ENCODE results near the gene SLC1A3.

DNA sequence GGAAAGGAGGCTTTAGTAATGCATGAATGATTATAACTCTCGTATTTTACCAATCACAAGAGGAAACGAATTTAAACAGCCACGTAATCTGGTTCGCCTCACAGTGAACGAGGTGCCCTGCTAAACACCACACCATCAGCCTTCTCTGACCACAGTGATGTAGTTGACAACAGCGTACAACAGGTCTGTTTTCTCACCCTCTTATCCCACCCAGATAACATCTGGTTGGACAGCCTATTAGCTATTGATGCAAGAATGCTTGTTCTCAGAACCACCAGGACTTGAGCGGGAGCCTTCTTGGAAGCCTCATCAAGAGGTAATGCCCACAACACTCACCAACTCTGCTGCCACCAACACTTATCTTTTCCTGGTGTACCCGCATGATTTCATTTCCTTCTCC lies 23.3 kb downstream of the SLC1A3 start:
- TF ChIP-seq, protein P1, sequence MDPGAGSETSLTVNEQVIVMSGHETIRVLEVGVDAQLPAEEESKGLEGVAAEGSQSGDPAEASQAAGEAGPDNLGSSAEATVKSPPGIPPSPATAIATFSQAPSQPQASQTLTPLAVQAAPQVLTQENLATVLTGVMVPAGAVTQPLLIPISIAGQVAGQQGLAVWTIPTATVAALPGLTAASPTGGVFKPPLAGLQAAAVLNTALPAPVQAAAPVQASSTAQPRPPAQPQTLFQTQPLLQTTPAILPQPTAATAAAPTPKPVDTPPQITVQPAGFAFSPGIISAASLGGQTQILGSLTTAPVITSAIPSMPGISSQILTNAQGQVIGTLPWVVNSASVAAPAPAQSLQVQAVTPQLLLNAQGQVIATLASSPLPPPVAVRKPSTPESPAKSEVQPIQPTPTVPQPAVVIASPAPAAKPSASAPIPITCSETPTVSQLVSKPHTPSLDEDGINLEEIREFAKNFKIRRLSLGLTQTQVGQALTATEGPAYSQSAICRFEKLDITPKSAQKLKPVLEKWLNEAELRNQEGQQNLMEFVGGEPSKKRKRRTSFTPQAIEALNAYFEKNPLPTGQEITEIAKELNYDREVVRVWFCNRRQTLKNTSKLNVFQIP (CRISPR knock-in tag; IDR thresholded peaks at IDR 0.05; ENCODE audit: borderline replicate concordance, low read depth): no peak
- no peak for TF ChIP-seq ZFP3 (CRISPR knock-in tag; IDR thresholded peaks at IDR 0.05)
- no peak for TF ChIP-seq BACH2 (CRISPR knock-in tag; IDR thresholded peaks at IDR 0.05; ENCODE audit: borderline replicate concordance)
- TF ChIP-seq ZFP30 (CRISPR knock-in tag; IDR thresholded peaks at IDR 0.05): no peak
- TF ChIP-seq ARNTL (CRISPR knock-in tag; IDR thresholded peaks at IDR 0.05; ENCODE audit: borderline replicate concordance, low read depth): no peak
- no peak for TF ChIP-seq ESRRG (CRISPR knock-in tag; IDR thresholded peaks at IDR 0.05)
- no peak for TF ChIP-seq RARB (CRISPR knock-in tag; IDR thresholded peaks at IDR 0.05)
- TF ChIP-seq, protein P2, sequence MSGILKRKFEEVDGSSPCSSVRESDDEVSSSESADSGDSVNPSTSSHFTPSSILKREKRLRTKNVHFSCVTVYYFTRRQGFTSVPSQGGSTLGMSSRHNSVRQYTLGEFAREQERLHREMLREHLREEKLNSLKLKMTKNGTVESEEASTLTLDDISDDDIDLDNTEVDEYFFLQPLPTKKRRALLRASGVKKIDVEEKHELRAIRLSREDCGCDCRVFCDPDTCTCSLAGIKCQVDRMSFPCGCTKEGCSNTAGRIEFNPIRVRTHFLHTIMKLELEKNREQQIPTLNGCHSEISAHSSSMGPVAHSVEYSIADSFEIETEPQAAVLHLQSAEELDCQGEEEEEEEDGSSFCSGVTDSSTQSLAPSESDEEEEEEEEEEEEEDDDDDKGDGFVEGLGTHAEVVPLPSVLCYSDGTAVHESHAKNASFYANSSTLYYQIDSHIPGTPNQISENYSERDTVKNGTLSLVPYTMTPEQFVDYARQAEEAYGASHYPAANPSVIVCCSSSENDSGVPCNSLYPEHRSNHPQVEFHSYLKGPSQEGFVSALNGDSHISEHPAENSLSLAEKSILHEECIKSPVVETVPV (CRISPR knock-in tag; IDR thresholded peaks at IDR 0.05): no peak
- TF ChIP-seq, protein P3, sequence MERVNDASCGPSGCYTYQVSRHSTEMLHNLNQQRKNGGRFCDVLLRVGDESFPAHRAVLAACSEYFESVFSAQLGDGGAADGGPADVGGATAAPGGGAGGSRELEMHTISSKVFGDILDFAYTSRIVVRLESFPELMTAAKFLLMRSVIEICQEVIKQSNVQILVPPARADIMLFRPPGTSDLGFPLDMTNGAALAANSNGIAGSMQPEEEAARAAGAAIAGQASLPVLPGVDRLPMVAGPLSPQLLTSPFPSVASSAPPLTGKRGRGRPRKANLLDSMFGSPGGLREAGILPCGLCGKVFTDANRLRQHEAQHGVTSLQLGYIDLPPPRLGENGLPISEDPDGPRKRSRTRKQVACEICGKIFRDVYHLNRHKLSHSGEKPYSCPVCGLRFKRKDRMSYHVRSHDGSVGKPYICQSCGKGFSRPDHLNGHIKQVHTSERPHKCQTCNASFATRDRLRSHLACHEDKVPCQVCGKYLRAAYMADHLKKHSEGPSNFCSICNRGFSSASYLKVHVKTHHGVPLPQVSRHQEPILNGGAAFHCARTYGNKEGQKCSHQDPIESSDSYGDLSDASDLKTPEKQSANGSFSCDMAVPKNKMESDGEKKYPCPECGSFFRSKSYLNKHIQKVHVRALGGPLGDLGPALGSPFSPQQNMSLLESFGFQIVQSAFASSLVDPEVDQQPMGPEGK (CRISPR knock-in tag; IDR thresholded peaks at IDR 0.05; ENCODE audit: borderline replicate concordance): no peak
- TF ChIP-seq ISL1 (CRISPR knock-in tag; IDR thresholded peaks at IDR 0.05): no peak
- TF ChIP-seq TOX (CRISPR knock-in tag; IDR thresholded peaks at IDR 0.05; ENCODE audit: borderline replicate concordance): no peak
- no peak for TF ChIP-seq SNAI2 (CRISPR knock-in tag; IDR thresholded peaks at IDR 0.05)
- TF ChIP-seq CREB5 (CRISPR knock-in tag; IDR thresholded peaks at IDR 0.05; ENCODE audit: low read depth): no peak
- TF ChIP-seq ZC3H10 (CRISPR knock-in tag; IDR thresholded peaks at IDR 0.05): no peak

Measured in SK-N-SH treated with all-trans-retinoic acid at 6 μM for 48 hours (cell line).